Mucosa of stomach (tissue), 1 donor: Measurements from ENCODE around the gene ACMSD.

ENCODE experiments used
- H3K27me3 ChIP-seq: one replicate; pipeline ENCODE4 v1.7.0; 2013; ENCODE audit warnings: mild to moderate bottlenecking, low read length; ENCODE audit not compliant: control insufficient read depth, insufficient read depth
- H3K36me3 ChIP-seq: one replicate; pipeline ENCODE4 v1.7.0; 2013; ENCODE audit warnings: low read length; ENCODE audit not compliant: control insufficient read depth, insufficient read depth
- H3K4me1 ChIP-seq: one replicate; pipeline ENCODE4 v1.7.0; 2013; ENCODE audit warnings: mild to moderate bottlenecking, low read length; ENCODE audit not compliant: control insufficient read depth, insufficient read depth
- H3K4me3 ChIP-seq: one replicate; pipeline ENCODE4 v1.7.0; 2013; ENCODE audit warnings: low read length
- H3K9ac ChIP-seq: one replicate; pipeline ENCODE4 v1.7.0; 2013; ENCODE audit warnings: mild to moderate bottlenecking, low read length, moderate library complexity
- H3K9me3 ChIP-seq: one replicate; pipeline ENCODE4 v1.7.0; 2013; ENCODE audit warnings: mild to moderate bottlenecking, low read length, moderate library complexity; ENCODE audit not compliant: control insufficient read depth
- donor health status: Pancreatic carcinoma.

Gene ACMSD

DNA sequence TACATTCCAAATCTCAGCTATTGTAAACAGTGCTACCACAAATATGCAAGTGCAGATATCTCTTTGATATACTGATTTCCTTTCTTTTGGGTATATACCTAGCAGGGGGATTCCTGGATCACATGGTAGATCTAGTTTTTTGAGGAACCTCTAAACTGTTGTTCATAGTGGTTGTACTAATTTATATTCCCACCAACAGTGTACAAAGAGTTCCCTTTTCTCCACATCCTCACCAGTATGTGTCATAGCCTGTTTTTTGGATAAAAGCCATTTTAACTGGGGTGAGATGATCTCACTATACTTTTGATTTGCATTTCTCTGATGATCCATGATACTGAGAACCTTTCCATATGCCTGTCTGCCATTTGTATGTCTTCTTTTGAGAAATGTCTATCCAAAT is 73.9 kb downstream of the ACMSD start:
- H3K36me3 ChIP-seq: no peaks in the 10 kb centered on the region
- H3K4me1 ChIP-seq: no peaks in the 10 kb centered on the region
- H3K9me3 ChIP-seq: no peaks in the 10 kb centered on the region
- no peak overlapping the region for H3K4me3 ChIP-seq
- no peak overlapping the region for H3K9ac ChIP-seq
- H3K27me3 ChIP-seq: no peaks in the 10 kb centered on the region

- no peaks in the 10 kb centered on the region for H3K36me3 ChIP-seq
- no peaks in the 10 kb centered on the region for H3K9me3 ChIP-seq
- H3K27me3 ChIP-seq: no peaks in the 10 kb centered on the region
- peak overlapping the region; percentile 7 for H3K4me3 ChIP-seq
- peak overlapping the region; percentile 64 for H3K9ac ChIP-seq
- peaks cover 9% of the 10 kb centered on the region for H3K4me1 ChIP-seq
These were observed 79.0 kb downstream of the ACMSD start for GRCh38 chr2:134917360-134917865.

DNA sequence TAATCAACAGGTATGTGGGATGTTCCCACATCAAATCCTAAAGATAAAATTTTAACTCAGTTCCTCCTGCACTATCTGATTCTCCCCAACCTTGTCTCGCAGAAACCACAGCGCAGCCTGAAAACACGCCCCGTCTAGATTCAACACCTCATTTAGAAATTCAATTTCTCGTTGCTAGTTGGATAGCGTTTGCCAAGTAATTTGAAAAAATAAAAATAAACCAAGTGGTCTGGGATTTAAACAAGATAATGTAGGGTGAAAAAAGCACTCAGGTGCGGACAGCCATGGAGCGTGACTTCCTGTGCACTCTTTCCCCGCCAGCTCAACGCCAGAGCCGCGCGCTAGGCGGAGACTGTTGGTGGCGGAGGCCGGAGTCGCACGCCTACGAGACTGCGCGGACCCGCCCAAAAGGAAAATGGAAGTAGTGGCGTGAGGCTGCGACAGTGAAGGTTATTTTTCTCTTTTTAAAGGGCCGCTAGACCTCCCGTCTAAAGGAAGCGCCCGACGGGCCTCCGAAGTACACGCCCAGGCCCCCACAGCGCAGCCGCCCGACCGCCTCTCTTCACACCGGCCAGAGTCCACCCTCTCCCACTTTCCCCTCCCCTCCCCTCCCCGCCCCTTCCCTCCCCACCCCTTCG is 79.6 kb downstream of the ACMSD start:
- no peaks in the 10 kb centered on the region for H3K9me3 ChIP-seq
- H3K27me3 ChIP-seq: no peaks in the 10 kb centered on the region
- H3K4me1 ChIP-seq: peaks cover 9% of the 10 kb centered on the region
- no peaks in the 10 kb centered on the region for H3K36me3 ChIP-seq
- peak overlapping the region; percentile 7 for H3K4me3 ChIP-seq
- H3K9ac ChIP-seq: peak overlapping the region; percentile 64

DNA sequence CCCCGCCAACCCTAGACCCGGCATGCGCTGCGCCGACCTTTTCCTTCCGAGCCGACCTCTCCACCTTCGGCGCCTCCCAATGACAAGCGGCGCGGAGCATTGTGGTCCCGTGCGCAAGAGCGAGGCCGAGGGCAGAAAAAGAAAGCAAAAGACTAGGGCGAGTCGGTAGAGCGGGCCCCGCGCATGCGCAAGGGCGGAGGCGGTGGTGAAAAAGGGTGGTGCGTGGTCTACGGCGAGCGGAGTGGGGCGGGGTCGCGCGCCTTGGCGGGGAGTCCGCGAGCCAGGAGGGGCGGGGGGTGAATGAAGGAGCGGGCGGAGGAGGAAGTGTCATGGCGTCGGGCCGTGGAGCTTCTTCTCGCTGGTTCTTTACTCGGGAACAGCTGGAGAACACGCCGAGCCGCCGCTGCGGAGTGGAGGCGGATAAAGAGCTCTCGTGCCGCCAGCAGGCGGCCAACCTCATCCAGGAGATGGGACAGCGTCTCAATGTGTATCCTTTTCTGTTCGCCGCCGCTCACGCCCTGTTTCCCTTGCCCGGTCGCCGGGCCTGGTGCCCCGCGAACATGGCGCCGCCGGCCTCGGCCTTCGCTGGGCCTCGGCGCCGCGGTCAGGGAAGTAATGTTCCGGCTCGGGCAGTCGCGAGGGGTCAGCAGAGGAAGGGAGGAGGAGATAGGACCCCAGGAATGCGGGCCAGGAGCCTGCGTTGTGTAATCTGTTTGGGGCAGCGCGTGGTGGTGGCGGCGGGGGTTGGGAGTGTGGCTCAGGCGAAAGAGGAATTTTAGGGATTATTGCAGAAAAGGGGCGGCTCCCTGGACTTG is 80.3 kb downstream of the ACMSD start, which contains the start of gene CCNT2:
CCNT2 (plus strand) TSS at position 297 of the 815 bp plus-strand sequence; CDS start at position 330, 33 bp downstream.
- peak within 1 kb of the TSS; percentile 77 for H3K4me3 ChIP-seq
- H3K36me3 ChIP-seq: no peaks in the 10 kb centered on the region
- peaks cover 9% of the 10 kb centered on the region for H3K4me1 ChIP-seq
- H3K9me3 ChIP-seq: no peaks in the 10 kb centered on the region
- no peaks in the 10 kb centered on the region for H3K27me3 ChIP-seq
- peak within 1 kb of the TSS; percentile 99 for H3K9ac ChIP-seq

DNA sequence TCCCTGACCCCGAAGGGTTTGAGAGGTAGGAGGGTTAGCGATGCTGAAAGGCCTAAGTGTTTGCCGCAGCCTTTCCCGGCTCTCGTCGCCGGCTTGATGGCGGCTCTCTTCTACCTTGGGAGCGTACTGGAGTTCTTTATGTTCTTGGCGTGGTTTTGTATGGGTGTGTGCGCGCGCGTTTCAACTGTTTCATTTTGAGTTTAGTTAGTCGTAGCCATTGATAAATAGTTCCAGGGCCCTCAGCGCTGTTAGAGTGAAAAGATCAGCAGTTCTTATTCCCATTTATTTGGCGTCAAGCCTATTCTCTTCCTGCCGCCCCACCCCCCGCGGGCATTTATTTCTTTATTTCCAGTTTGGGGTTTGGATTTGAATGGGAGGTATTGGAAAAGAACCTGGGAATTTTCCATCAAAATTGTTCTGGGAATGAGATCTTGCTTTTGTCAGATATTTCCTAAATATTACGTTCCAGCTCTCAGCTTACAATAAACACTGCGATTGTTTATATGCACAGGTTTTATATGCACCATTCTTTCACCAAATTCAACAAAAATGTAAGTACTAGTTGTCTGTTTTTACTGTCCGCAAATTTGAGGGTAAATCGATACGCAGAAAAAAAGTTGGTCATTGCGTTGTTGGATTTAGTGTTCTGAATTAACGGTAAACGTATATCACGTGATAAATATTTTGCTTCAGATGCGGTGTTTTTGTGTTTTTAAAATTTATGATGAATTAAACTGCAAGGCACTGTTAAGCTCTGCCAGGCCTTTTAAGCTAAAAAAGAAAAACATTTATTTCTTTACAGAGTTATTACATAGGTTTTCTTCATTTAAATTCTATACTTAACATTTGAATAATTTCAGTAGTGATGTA is 81.2 kb downstream of the ACMSD start:
- Histone ChIP-seq H3K36me3 (peaks cover under 1% of the 10 kb centered on the region), H3K27me3 (no peaks in the 10 kb centered on the region), H3K4me3 (peak overlapping the region; percentile 77), H3K9me3 (no peaks in the 10 kb centered on the region), H3K9ac (peak overlapping the region; percentile 99), H3K4me1 (peaks cover 9% of the 10 kb centered on the region)

- peaks cover 4% of the 10 kb centered on the region for H3K36me3 ChIP-seq
- H3K4me1 ChIP-seq: peaks cover 35% of the 10 kb centered on the region
- no peak overlapping the region for H3K4me3 ChIP-seq
- no peaks in the 10 kb centered on the region for H3K9me3 ChIP-seq
- H3K9ac ChIP-seq: no peak overlapping the region
- H3K27me3 ChIP-seq: no peaks in the 10 kb centered on the region
These were observed 86.5 kb downstream of the ACMSD start for GRCh38 chr2:134924912-134925311.

DNA sequence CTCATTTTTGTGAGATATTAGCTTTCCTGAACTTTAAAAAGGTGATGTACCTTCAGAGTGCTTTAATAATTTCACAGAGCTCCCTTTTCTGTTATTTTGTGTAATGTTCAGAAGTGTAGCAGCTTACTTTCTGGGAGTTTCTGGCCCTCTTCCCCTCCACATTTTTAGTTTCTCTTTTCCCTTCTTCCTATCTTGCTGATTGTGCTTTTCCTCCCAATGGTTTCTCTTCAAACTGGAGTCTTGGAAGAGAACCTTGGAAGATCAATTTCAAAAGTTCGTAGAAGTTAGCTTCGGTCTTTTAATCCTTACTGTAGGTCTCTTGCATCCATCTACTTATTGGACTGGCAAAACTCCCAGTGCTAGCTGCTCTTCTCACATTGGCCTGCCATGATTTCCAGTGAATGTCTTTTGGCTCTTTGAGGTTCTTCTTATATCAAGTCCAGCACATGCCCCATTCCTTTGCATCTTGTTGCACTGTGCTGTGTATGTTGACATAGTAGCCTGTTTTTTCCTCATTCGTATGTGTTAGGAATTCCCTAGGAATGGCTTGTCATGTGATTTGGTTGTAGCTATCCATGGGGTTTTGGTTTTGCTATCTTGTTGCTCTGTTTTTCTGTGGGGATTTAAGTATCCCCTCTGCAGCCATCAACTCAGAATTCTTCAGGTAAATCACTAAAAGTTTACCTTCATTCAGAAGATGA is 88.0 kb downstream of the ACMSD start:
- Histone ChIP-seq H3K27me3 (no peaks in the 10 kb centered on the region), H3K4me3 (no peak overlapping the region), H3K4me1 (peaks cover 44% of the 10 kb centered on the region), H3K36me3 (peaks cover 4% of the 10 kb centered on the region), H3K9ac (no peak overlapping the region), H3K9me3 (no peaks in the 10 kb centered on the region)

DNA sequence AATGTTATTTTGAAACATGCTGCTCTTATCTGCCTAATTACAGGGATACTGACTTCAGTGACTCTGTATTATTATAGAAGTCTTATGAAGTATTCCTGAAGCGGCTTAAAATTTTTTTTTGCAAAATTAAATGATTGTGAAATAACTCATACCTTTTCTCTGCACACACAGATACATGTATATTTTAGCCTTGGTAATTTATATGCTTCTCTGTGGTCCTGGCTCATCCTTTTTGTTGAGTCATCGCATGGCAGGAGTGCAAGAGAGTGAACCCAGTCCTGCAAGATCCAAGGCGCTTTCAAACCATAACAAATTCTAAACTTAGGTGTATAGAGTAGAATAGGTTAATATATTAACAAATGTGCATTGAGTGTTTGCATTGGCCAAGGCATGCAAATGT is 88.8 kb downstream of the ACMSD start:
- Histone ChIP-seq H3K9ac (no peak overlapping the region), H3K9me3 (no peaks in the 10 kb centered on the region), H3K27me3 (no peaks in the 10 kb centered on the region), H3K36me3 (peaks cover 4% of the 10 kb centered on the region), H3K4me1 (peaks cover 46% of the 10 kb centered on the region), H3K4me3 (no peak overlapping the region)

- Histone ChIP-seq H3K4me1 (peaks cover 75% of the 10 kb centered on the region), H3K27me3 (no peaks in the 10 kb centered on the region), H3K9ac (peak overlapping the region; percentile 29), H3K4me3 (peak overlapping the region; percentile 16), H3K9me3 (no peaks in the 10 kb centered on the region), H3K36me3 (no peaks in the 10 kb centered on the region)
These were observed 94.6 kb downstream of the ACMSD start for GRCh38 chr2:134932864-134933526.

DNA sequence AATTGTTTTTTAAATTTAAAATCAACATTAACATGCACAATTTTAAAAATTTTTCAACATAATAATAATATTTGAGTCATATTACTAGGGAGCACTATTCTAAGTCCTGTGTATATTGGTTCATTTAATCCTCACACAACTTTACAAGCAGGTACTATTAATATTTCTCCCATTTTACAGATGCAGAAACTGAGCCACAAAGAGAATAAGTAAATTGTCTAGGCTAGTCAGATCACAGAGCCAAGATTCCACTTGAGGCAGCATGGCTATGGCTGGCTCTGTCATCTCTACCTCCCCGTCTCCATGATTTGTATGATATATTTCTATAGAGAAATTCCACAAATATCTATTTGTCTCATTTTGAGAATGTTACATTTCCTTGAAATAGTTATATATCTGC is 95.3 kb downstream of the ACMSD start:
- no peaks in the 10 kb centered on the region for H3K9me3 ChIP-seq
- H3K36me3 ChIP-seq: no peaks in the 10 kb centered on the region
- no peak overlapping the region for H3K4me3 ChIP-seq
- peaks cover 82% of the 10 kb centered on the region for H3K4me1 ChIP-seq
- H3K27me3 ChIP-seq: no peaks in the 10 kb centered on the region
- no peak overlapping the region for H3K9ac ChIP-seq

GRCh38 chr2:134934150-134934549 is 95.7 kb downstream of the ACMSD start:
- Histone ChIP-seq H3K9me3 (no peaks in the 10 kb centered on the region), H3K4me1 (peaks cover 83% of the 10 kb centered on the region), H3K36me3 (no peaks in the 10 kb centered on the region), H3K27me3 (no peaks in the 10 kb centered on the region), H3K9ac (no peak overlapping the region), H3K4me3 (no peak overlapping the region)
